Globus pallidus (tissue), 1 donor: ENCODE data around the gene P3H2.
"Not testable (repeated sequence)": the region's sequence is repeated elsewhere in the genome, so short reads cannot be mapped to it uniquely, and the experiment has no call there.

Source experiments
- DNase-seq: peaks from one replicate; pipeline ENCODE4 v3.0.0-alpha.2; 2015; ENCODE audit warnings: low spot score

The P3H2 gene

GRCh38 chr3:190120269-190121060, at the start of gene P3H2:
TSS of gene P3H2 (minus strand) at chr3:190120897. CDS start at chr3:190120731, 166 bp downstream.
- peak; percentile 85 for DNase-seq

DNA sequence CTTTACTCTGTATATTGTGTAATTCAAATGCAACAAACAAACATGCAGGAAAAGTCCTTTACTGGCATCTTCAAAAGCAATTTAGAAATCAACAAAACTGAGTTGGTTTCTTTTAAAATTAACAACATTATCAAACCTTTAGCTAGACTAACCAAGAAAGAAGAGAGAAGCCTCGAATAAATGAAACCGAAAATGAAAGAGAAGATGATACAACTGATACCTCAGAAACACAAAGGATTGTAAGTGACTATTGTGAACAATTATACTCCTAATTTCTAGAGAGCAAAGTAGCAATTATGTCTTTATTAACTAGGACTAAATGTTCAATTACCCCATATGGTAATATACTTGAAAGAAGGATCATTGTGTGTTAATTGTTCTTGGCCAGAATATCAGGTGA, 49.2 kb upstream of the P3H2 start:
- DNase-seq, result no peak

- DNase-seq, result no peak
These were observed 48.5 kb upstream of the P3H2 start for GRCh38 chr3:190169243-190169642.

GRCh38 chr3:190167936-190168680, 47.4 kb upstream of the P3H2 start:
- no peak for DNase-seq

GRCh38 chr3:190166948-190167347, 46.3 kb upstream of the P3H2 start:
- DNase-seq, result no peak

DNA sequence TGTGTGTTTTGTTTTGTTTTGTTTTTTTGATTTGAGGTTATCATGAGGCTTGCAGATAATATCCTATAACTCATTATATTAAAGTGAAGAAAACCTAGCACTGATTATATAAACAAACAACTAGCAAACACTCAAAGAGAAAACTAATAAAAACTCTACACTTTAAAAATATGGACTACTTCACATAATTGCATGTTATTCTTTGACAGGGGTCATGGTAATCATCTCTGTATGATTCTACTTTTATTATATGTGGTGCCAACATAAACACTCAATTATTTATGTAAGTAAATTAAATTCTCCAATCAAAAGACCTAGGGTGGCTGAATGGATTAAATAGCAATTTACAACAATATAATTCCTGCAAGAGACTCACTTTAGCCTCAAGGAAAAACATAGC, 44.6 kb upstream of the P3H2 start:
- DNase-seq, result no peak

GRCh38 chr3:190162013-190162412, 41.3 kb upstream of the P3H2 start:
- DNase-seq, result not testable (repeated sequence)

DNA sequence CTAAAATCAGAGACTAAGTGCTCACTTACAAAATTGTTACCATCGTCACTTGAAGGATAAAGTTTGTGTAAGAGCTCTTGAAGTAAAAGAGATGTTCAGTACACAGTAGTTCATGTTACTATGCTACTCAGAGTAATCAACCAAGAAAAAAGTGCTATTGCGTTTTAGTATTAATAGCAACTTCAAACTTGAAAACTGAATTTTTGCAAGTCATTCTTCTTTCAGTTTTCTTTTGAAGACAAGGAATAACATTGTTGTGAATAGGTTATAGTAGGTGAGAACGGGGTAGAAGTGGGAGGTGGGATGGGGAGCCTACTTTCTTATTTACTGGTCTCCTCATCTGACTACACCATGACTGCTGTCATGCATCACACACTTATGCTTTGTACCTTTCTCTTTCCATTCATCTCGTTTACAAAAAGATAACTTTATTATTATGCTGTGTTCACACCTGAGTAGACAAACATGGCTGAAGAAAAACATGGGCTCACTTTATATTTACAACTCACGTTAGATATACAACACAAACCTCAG, 39.3 kb upstream of the P3H2 start:
- DNase-seq, result no peak

DNA sequence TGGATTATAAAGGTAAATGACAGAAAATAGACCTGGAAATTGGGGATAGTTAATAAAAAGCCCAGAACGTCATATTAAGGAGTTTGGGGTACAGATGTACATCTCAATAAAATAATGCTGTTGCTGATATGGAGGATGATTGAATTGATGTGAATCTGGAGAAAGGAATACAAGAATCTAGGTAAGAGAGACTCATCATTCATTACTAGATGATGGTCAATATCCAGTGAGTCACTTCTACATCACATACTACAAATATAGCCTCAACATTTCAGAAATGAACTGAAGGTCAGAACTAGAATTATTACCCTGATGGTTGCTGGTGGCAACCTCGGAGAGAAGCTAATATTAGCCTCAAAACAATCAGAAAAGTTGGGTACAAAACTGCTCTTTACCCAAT, 37.6 kb upstream of the P3H2 start:
- DNase-seq, result no peak

- no peak for DNase-seq
These were observed 35.1 kb upstream of the P3H2 start for GRCh38 chr3:190155752-190156151.

- no peak for DNase-seq
These were observed 30.0 kb upstream of the P3H2 start for GRCh38 chr3:190150681-190151080.

DNA sequence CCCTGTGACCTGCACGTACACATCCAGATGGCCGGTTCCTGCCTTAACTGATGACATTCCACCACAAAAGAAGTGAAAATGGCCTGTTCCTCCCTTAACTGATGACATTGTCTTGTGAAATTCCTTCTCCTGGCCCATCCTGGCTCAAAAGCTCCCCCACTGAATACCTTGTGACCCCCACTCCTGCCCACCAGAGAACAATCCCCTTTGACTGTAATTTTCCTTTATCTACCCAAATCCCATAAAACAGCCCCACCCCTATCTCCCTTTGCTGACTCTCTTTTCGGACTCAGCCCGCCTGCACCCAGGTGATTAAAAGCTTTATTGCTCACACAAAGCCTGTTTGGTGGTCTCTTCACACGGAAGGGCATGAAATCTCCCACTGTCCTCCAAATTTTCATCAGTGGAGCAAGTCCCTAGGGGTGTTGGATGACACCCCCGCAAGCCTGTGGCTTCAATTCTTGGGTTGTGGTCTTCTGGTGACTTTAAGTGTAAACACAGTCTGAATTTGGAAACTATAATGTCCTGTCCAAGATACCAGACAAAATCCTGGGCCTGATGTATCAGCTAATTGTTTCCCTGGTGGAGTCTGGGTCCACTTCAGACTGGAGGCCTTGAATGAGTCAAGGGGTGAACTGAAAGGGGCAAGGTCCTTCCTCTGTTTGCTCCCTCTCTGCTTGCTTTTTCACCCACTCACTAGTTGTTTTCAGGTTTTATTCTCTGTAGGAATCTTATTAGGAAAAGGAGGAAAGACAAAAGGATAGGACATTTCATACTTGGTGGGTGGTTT, 29.3 kb upstream of the P3H2 start:
- not testable (repeated sequence) for DNase-seq

DNA sequence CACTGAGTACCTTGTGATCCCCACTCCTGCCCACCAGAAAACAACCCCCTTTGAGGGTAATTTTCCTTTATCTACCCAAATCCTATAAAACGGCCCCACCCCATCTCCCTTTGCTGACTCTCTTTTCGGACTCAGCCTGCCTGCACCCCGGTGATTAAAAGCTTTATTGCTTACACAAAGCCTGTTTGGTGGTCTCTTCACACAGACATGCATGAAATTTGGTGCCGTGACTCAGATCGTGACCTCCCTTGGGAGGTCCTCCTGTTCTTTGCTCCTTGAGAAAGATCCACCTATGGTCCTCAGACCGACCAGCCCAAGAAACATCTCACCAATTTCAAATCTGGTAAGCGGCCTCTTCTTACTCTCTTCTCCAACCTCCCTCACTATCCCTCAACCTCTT, 24.1 kb upstream of the P3H2 start:
- not testable (repeated sequence) for DNase-seq

DNA sequence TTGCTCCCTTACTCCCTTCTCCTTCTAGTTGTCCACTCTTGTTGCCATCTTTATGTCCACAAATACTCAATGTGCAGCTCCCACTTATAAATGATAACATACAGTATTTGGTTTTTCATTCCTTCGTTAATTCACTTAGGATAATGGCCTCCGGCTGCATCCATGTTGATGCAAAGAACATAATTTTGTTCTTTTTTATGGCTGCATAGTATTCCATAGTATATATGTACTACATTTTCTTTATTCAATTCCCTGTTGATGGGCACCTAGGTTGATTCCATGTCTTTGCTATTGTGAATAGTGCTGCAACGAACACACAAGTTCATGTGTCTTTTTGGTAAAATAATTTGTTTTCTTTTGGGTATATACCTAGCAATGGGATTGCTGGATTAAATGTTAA, 21.3 kb upstream of the P3H2 start:
- no peak for DNase-seq

DNA sequence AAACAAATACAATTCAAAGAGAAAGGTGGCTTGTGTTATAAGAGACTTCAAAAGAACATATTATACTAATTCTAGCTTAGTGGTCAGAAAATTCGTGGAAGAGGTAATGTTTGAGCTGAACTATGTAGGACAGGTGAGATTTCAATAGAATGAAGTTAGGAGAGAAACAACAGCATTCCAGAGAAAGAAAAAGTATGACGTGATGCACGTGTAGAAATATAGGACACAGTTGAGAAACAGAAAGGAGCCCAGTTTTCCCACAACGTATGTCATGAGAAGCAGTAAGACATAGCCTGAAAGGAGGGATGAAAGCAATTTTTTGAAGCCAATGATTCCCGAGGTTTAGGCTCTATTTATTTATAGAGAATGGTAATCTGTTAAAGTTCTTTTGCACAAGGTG, 18.7 kb upstream of the P3H2 start:
- DNase-seq, result no peak

- no peak for DNase-seq
These were observed 11.7 kb upstream of the P3H2 start for GRCh38 chr3:190132371-190132770.

DNA sequence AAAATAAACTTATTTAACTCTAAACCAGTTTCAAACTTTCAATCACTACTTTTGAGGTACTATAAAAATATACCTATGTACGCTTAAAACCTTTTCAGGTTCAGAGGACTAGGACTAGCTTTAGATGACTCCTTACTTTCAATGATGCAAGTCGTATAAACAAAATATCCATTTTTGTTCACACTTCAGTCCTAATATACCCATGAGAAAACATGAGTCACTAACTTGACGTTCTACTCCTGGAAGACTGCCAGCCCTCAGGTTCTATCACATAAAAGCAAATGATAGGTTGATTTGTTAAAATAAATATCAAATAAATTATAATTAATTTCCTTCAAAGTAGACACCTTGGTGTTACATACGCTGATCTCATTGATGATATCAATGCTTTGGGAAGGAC, 10.6 kb upstream of the P3H2 start:
- no peak for DNase-seq

- DNase-seq, result no peak
These were observed 10.0 kb upstream of the P3H2 start for GRCh38 chr3:190130696-190131095.

- no peak for DNase-seq
These were observed 9.3 kb upstream of the P3H2 start for GRCh38 chr3:190130037-190130436.

DNA sequence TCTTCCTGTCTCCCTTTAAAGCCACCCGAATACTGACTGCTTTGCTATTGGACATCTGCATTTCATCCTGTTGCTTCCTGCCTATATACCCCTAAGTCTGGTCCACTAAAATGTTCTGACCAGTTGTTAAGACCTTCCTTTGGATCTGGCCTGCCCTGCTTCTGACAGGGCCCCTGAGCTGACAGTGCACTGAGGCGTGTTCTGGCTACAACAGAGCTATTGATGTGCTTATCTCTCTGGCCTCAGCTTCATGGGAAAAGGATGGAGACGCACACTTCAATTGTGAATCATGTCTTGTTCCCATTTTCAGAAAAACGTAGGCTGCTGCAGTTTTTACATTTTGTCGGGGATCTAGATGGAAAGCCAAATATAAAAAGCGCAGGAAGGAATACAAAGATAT, 7.1 kb upstream of the P3H2 start:
- no peak for DNase-seq

DNA sequence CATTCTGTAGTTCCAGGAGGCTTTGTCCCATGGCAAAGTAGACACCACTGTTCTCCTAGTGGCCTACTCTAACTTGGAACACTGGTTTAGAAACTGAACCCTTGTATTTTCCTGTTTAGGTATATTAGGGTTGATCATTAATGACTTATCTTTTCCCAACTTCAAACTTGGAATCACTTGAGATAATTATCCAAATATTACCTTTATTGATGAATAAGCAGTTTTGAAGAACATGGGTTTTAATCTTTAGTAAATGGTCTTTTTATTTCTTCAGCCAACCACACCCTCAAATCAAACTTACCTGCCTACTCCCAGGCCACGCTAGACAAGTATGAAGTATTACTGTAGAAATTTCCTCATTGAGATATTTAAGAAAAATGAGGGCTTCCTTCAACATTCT, 6.5 kb upstream of the P3H2 start:
- DNase-seq, result no peak

DNA sequence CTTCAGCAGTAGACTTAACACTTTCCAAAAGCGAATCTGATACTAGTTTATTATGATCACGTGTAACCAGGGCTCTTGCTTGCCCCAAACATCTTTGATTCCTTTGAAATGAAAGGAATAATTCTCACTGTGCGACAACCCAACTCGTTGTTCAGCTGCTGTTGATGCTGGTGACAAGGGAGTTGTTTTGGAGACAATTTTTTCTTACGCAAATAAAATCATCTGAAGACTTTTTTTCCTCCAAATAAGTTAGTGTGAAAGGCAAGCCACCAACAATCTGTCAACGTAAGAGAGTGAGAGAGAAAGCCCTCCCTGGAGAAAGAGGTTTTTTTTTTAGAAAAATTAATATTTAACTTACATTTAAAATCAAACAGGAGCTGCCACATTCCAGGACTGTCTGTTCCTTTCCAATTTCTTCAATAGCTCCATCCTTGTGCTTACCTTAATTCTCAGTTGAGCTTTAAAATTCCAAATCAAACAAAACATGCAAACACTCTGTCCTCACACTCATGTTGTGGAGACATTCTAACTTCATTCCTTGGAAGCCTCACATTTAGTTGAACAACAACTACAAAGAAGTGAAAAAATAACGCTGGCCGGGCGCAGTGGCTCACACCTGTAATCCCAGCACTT, 4.9 kb upstream of the P3H2 start:
- DNase-seq, result no peak
